ENCODE measurements around the gene ITGBL1. TPM values are rescaled to one million over a fixed set of nuclear protein-coding genes. Genes with fewer than 3 reads are reported as not detected.

The ITGBL1 gene
- polyA plus RNA-seq, 3 donors, result not detected

- H3K4me3 Mint-ChIP-seq, result no peak overlapping the region
- Histone ChIP-seq H3K4me3 (replicated peaks in 1 of 3; ENCODE audit: low read depth in 2 of 3, low read length in 3 of 3) (no peak overlapping the region), H2AFZ (ENCODE audit: insufficient read depth, low read depth, low read length, poor library complexity, severe bottlenecking) (no peak overlapping the region), H3K4me2 (replicated peaks; ENCODE audit: extremely low read depth, low read length, poor library complexity, severe bottlenecking) (no peak overlapping the region), H3K9ac (ENCODE audit: insufficient read depth, low read length, poor library complexity, severe bottlenecking) (no peak overlapping the region), H3K9me3 (replicated peaks in 1 of 2; ENCODE audit: control insufficient read depth in 1 of 2, insufficient read depth in 1 of 2, low read length in 2 of 2) (no peaks in the 10 kb centered on the region), H3K4me1 (ENCODE audit: control insufficient read depth in 1 of 2, insufficient read depth in 2 of 2, low read length in 2 of 2) (no peaks in the 10 kb centered on the region), H3K36me3 (replicated peaks in 1 of 2; ENCODE audit: control insufficient read depth in 1 of 2, insufficient read depth in 2 of 2, low read length in 2 of 2) (no peaks in the 10 kb centered on the region), H4K20me1 (ENCODE audit: insufficient read depth, low read length) (no peaks in the 10 kb centered on the region), H3K27ac (ENCODE audit: low read depth in 1 of 2, low read length in 2 of 2) (no peak overlapping the region), H3K79me2 (ENCODE audit: insufficient read depth, low read length) (no peaks in the 10 kb centered on the region), H3K27me3 (ENCODE audit: control insufficient read depth in 2 of 2, insufficient read depth in 2 of 2, low read length in 2 of 2) (no peaks in the 10 kb centered on the region)
- H3K36me3 Mint-ChIP-seq, result no peaks in the 10 kb centered on the region
- WGBS (ENCODE audit: insufficient coverage), result no CpG with 5 or more reads among the region's 4 CpGs
- H3K9me3 Mint-ChIP-seq, result peaks cover 0 to 3% (median 0%) of the 10 kb centered on the region in 7 donors
- intact Hi-C loops (cut with micrococcal nuclease), result no loop called here
- no peaks in the 10 kb centered on the region for H3K4me1 Mint-ChIP-seq
- no peak overlapping the region for H3K27ac Mint-ChIP-seq
- TF ChIP-seq, protein P1, sequence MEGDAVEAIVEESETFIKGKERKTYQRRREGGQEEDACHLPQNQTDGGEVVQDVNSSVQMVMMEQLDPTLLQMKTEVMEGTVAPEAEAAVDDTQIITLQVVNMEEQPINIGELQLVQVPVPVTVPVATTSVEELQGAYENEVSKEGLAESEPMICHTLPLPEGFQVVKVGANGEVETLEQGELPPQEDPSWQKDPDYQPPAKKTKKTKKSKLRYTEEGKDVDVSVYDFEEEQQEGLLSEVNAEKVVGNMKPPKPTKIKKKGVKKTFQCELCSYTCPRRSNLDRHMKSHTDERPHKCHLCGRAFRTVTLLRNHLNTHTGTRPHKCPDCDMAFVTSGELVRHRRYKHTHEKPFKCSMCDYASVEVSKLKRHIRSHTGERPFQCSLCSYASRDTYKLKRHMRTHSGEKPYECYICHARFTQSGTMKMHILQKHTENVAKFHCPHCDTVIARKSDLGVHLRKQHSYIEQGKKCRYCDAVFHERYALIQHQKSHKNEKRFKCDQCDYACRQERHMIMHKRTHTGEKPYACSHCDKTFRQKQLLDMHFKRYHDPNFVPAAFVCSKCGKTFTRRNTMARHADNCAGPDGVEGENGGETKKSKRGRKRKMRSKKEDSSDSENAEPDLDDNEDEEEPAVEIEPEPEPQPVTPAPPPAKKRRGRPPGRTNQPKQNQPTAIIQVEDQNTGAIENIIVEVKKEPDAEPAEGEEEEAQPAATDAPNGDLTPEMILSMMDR (IDR thresholded peaks at IDR 0.05), result no peak
- H3K27me3 Mint-ChIP-seq (ENCODE audit: low read depth in 3 of 3), result no peaks in the 10 kb centered on the region
- no peak for DNase-seq
Observed at GRCh38 chr13:101661839-101662238, 209.4 kb downstream of the ITGBL1 start.

- Histone ChIP-seq H3K79me2 (ENCODE audit: insufficient read depth, low read length) (no peaks in the 10 kb centered on the region), H3K9me3 (replicated peaks in 1 of 2; ENCODE audit: control insufficient read depth in 1 of 2, insufficient read depth in 1 of 2, low read length in 2 of 2) (no peaks in the 10 kb centered on the region), H3K36me3 (replicated peaks in 1 of 2; ENCODE audit: control insufficient read depth in 1 of 2, insufficient read depth in 2 of 2, low read length in 2 of 2) (no peaks in the 10 kb centered on the region), H3K27ac (ENCODE audit: low read depth in 1 of 2, low read length in 2 of 2) (no peak overlapping the region), H3K4me3 (replicated peaks in 1 of 3; ENCODE audit: low read depth in 2 of 3, low read length in 3 of 3) (no peak overlapping the region), H3K27me3 (ENCODE audit: control insufficient read depth in 2 of 2, insufficient read depth in 2 of 2, low read length in 2 of 2) (no peaks in the 10 kb centered on the region), H3K4me1 (ENCODE audit: control insufficient read depth in 1 of 2, insufficient read depth in 2 of 2, low read length in 2 of 2) (no peaks in the 10 kb centered on the region), H4K20me1 (ENCODE audit: insufficient read depth, low read length) (no peaks in the 10 kb centered on the region), H3K4me2 (replicated peaks; ENCODE audit: extremely low read depth, low read length, poor library complexity, severe bottlenecking) (no peak overlapping the region), H2AFZ (ENCODE audit: insufficient read depth, low read depth, low read length, poor library complexity, severe bottlenecking) (no peak overlapping the region), H3K9ac (ENCODE audit: insufficient read depth, low read length, poor library complexity, severe bottlenecking) (no peak overlapping the region)
- no peak overlapping the region for H3K4me3 Mint-ChIP-seq
- no peak overlapping the region for H3K27ac Mint-ChIP-seq
- H3K9me3 Mint-ChIP-seq, result peaks cover 0 to 3% (median 0%) of the 10 kb centered on the region in 7 donors
- no peak for DNase-seq
- no peaks in the 10 kb centered on the region for H3K36me3 Mint-ChIP-seq
- TF ChIP-seq, protein P1 (IDR thresholded peaks at IDR 0.05), result no peak
- peaks cover 0 to 5% (median 1%) of the 10 kb centered on the region in 3 donors for H3K27me3 Mint-ChIP-seq (ENCODE audit: low read depth in 3 of 3)
- intact Hi-C loops (cut with micrococcal nuclease), result no loop called here
- WGBS (ENCODE audit: insufficient coverage), result 0% methylated on average over 1 of the region's 4 CpGs
- no peaks in the 10 kb centered on the region for H3K4me1 Mint-ChIP-seq
Observed at GRCh38 chr13:101673360-101674105, 221.1 kb downstream of the ITGBL1 start.

All from CD14-positive monocyte (primary cell).